Thoracic aorta (tissue), 2 donors: Measurements from ENCODE around the gene GPC3. TPM values are rescaled to one million over a fixed set of nuclear protein-coding genes. Genes with fewer than 3 reads are reported as not detected.

ENCODE experiments used
- ATAC-seq: fragments of 150-250 bp; one replicate; pipeline ENCODE4 v1.8.0; 2017; ENCODE audit warnings: low read depth; ENCODE audit not compliant: insufficient number of reproducible peaks, low FRiP score
- DNase-seq: peaks from one replicate; pipeline ENCODE4 v3.0.0-alpha.2; 2020; ENCODE audit warnings: low spot score
- H3K27ac ChIP-seq, 2 donors: fragments of 200-600 bp; sonication (generic); 1 replicate in 1 of 2; 2 replicates in 1 of 2; pipeline ENCODE4 v1.5.1; 2016; ENCODE audit warnings: mild to moderate bottlenecking in 2 of 2, moderate library complexity in 2 of 2
- H3K27me3 ChIP-seq: fragments of 200-600 bp; sonication (generic); replicated peaks from 2 replicates; pipeline ENCODE4 v1.6.0; 2016; ENCODE audit warnings: mild to moderate bottlenecking; ENCODE audit not compliant: insufficient read depth
- H3K36me3 ChIP-seq: fragments of 200-600 bp; sonication (generic); one replicate; pipeline ENCODE4 v1.5.1; 2016
- H3K4me1 ChIP-seq, 2 donors: fragments of 200-600 bp; sonication (generic); 1 replicate in 1 of 2; 2 replicates in 1 of 2; pipeline versions ENCODE4 v1.5.1 to v1.6.0; 2016; ENCODE audit warnings: low read depth in 2 of 2, mild to moderate bottlenecking in 1 of 2; ENCODE audit not compliant: control insufficient read depth in 1 of 2
- H3K4me3 ChIP-seq: fragments of 200-600 bp; sonication (generic); 2 replicates; pipeline ENCODE4 v1.5.1; 2016; ENCODE audit warnings: mild to moderate bottlenecking
- H3K9me3 ChIP-seq: fragments of 200-600 bp; sonication (generic); 2 replicates; pipeline ENCODE4 v1.5.1; 2016
- total RNA-seq, 2 donors: library from RNA; depleted of rRNA; stranded (reverse); fragments of >200 nt; gene quantifications; one replicate each; pipeline versions ENCODE4 v1.1.0 to v1.2.3, GENCODE V29; 2016
- TF ChIP-seq, protein P1 (sequence below): fragments of 200-600 bp; sonication (generic); IDR thresholded peaks from one replicate; pipeline ENCODE4 v1.5.1; 2019; ENCODE audit warnings: antibody characterized with exemption

GPC3 gene
- total RNA-seq, 2 donors from 2014 or later = 2.6 to 5.6 TPM

DNA sequence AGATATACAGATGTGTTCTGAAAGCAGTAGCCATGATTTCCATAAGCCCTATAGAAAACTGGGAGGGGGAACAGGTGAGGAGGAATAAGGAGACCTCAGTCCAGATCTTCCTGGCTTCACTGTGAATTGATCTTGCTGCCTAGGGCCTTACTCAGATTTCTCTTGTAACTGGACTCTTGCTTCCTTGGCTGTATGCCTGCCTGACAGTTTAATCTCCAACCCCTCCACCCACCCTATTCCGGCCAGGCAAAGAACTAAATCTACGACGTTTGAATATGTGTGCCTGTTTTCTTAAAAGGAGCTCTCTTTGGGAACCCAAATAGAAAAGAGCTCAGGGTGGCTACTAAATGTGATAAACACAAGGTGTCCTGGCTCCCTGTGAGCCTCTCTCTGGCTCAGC, 173.0 kb downstream of the GPC3 start:
- no peak overlapping the region for H3K4me3 ChIP-seq
- no peak overlapping the region for H3K27ac ChIP-seq
- TF ChIP-seq, protein P1, sequence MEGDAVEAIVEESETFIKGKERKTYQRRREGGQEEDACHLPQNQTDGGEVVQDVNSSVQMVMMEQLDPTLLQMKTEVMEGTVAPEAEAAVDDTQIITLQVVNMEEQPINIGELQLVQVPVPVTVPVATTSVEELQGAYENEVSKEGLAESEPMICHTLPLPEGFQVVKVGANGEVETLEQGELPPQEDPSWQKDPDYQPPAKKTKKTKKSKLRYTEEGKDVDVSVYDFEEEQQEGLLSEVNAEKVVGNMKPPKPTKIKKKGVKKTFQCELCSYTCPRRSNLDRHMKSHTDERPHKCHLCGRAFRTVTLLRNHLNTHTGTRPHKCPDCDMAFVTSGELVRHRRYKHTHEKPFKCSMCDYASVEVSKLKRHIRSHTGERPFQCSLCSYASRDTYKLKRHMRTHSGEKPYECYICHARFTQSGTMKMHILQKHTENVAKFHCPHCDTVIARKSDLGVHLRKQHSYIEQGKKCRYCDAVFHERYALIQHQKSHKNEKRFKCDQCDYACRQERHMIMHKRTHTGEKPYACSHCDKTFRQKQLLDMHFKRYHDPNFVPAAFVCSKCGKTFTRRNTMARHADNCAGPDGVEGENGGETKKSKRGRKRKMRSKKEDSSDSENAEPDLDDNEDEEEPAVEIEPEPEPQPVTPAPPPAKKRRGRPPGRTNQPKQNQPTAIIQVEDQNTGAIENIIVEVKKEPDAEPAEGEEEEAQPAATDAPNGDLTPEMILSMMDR = no peak
- no peaks in the 10 kb centered on the region for H3K27me3 ChIP-seq
- no peaks in the 10 kb centered on the region for H3K4me1 ChIP-seq
- no peak for ATAC-seq
- no peaks in the 10 kb centered on the region for H3K36me3 ChIP-seq
- H3K9me3 ChIP-seq = no peaks in the 10 kb centered on the region
- no peak for DNase-seq

DNA sequence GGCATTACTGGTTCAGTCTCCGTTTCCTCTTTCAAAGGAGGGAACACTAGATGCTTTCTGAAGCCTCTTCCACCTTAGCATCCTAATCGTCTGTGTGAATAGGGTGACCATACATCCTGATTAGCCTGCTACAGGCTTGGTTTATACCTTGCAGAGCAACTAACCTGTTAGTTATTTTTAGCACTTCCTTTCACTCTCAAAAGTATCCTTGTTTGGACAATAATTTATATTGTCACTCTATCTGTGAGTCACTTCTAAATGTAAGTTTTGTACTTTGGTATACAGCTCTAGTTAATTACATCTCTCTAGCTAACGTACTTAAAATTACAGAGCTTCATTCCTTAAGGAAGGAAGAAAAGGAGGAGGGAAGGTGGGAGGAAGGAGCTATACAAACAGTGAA, 174.5 kb downstream of the GPC3 start:
- Histone ChIP-seq H3K9me3 (no peaks in the 10 kb centered on the region), H3K4me1 (no peaks in the 10 kb centered on the region), H3K36me3 (no peaks in the 10 kb centered on the region), H3K27ac (no peak overlapping the region), H3K27me3 (no peaks in the 10 kb centered on the region), H3K4me3 (no peak overlapping the region)
- DNase-seq (no peak), ATAC-seq (no peak)
- TF ChIP-seq, protein P1 = no peak

DNA sequence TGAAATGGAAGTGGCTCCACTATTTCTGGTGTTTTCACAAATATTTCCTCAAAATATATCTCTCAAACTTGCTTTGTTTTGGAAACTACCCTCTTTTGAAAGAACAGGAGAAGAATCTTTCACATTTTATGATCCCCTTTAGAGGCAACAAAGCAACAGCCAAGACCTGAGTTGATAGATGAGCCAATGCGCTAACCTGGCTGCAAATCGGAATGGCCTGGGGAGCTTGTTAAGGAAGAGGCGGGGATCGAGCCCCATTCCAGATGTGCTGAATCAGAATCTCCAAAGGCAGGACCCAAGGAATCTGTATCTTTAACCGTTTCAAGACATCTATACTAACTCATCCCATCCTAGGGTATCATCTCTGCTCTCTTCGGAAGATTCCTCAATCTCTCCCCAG, 181.3 kb downstream of the GPC3 start:
- Histone ChIP-seq H3K9me3 (no peaks in the 10 kb centered on the region), H3K4me3 (no peak overlapping the region), H3K36me3 (no peaks in the 10 kb centered on the region), H3K27ac (no peak overlapping the region), H3K27me3 (no peaks in the 10 kb centered on the region), H3K4me1 (no peaks in the 10 kb centered on the region)
- TF ChIP-seq, protein P1 = no peak
- ATAC-seq (no peak), DNase-seq (no peak)

DNA sequence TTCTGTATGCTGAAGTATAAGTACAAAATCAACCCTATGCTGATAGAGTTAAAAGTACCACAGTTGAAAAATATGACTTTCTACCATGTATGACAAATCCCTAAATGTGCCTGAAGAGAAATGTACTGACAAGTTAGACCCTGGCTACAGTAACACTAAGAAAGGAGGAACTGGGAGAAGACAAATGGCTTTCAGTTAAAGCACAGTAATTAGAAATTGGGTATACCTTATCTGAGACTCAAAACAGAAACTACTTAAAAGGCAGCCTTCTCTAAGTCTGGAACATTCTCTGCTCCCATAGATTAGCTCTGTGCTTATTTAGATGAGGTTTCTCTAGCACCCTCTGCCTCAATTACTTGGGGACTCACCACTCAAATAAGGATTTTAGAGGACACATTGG, 189.1 kb downstream of the GPC3 start:
- Histone ChIP-seq H3K4me1 (no peaks in the 10 kb centered on the region), H3K36me3 (no peaks in the 10 kb centered on the region), H3K27me3 (no peaks in the 10 kb centered on the region), H3K27ac (no peak overlapping the region), H3K4me3 (no peak overlapping the region), H3K9me3 (no peaks in the 10 kb centered on the region)
- TF ChIP-seq, protein P1 = no peak
- DNase-seq = no peak
- ATAC-seq = no peak

DNA sequence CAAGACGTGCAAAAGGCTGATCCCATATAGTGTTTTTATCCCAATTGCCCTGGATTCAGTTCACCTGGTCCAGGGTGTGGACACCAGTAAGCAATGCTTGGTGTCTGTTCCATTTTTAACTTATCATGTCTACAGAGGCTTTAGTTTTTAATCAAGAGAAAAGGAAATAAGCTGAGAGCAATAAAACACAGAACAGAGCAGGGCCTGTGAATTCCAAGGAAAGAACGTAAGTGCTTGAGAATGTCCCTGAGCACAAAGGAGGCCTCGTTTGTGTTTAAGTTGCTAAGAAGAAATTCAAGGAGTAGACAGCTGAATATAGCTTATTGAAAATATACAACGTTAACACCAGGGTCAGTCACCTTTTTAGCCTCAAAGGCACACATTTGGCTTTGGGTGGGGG, 191.3 kb downstream of the GPC3 start:
- H3K4me1 ChIP-seq = no peaks in the 10 kb centered on the region
- ATAC-seq = no peak
- TF ChIP-seq, protein P1 = no peak

More for the DNA sequence above, 191.3 kb downstream of the GPC3 start:
- DNase-seq = no peak
- Histone ChIP-seq H3K36me3 (no peaks in the 10 kb centered on the region), H3K27ac (no peak overlapping the region), H3K4me3 (no peak overlapping the region), H3K9me3 (no peaks in the 10 kb centered on the region), H3K27me3 (no peaks in the 10 kb centered on the region)
